SK-N-SH (cell line): ENCODE measurements around the gene TBC1D1. TPM values are rescaled to one million over a fixed set of nuclear protein-coding genes. Genes with fewer than 3 reads are reported as not detected.

Experiments used
- CTCF ChIA-PET: fragments of 300-600, 350-600 bp; formaldehyde crosslinking; extraction: SDS; loops from one replicate; lab custom pipeline; 2021; lab: Yijun Ruan, JAX
- POLR2A ChIA-PET: fragments of 350-600 bp; sonication (Branson Sonifier 250); formaldehyde crosslinking; extraction: SDS; loops from one replicate; lab custom pipeline; 2020; ENCODE audit warnings: antibody characterized with exemption, inconsistent platforms; lab: Yijun Ruan, JAX
- DNase-seq: peaks from one replicate; pipeline ENCODE4 v3.0.0; 2012
- H2AFZ ChIP-seq: fragments of 200-600 bp; sonication (generic); 2 replicates; pipeline ENCODE4 v1.8.1; 2016; ENCODE audit warnings: antibody characterized with exemption, mild to moderate bottlenecking, low read depth
- H3F3A ChIP-seq: fragments of 200-600 bp; sonication (generic); replicated peaks from 2 replicates; pipeline ENCODE3; 2016; ENCODE audit warnings: antibody characterized with exemption, mild to moderate bottlenecking; ENCODE audit not compliant: insufficient read depth
- H3K27ac ChIP-seq, 2 experiments: fragments of 200-500 bp in 1 of 2; fragments of 200-600 bp in 1 of 2; sonication (Bioruptor generic) in 1 of 2; sonication (generic), shearing (Covaris generic) in 1 of 2; 2 replicates each; pipeline versions ENCODE4 v1.5.1 to v1.6.1; 2014 to 2016; ENCODE audit warnings: low read depth in 2 of 2, inconsistent platforms in 1 of 2, low read length in 1 of 2, mild to moderate bottlenecking in 1 of 2, mixed read lengths in 1 of 2
- H3K27me3 ChIP-seq: fragments of 200-600 bp; sonication (generic), shearing (Covaris generic); 2 replicates; pipeline ENCODE4 v1.6.1; 2016; ENCODE audit warnings: mixed run types; ENCODE audit not compliant: insufficient read depth
- H3K36me3 ChIP-seq, 2 experiments: fragments of 200-500 bp in 1 of 2; fragments of 200-600 bp in 1 of 2; sonication (Bioruptor generic) in 1 of 2; sonication (generic) in 1 of 2; replicated peaks in 1 of 2; 2 replicates each; pipeline versions ENCODE3 to v1.5.1; 2014 to 2016; ENCODE audit warnings: low read length in 1 of 2, mild to moderate bottlenecking in 1 of 2; ENCODE audit not compliant: insufficient read depth in 2 of 2, control insufficient read depth in 1 of 2
- H3K4me1 ChIP-seq, 2 experiments: fragments of 200-500 bp in 1 of 2; fragments of 200-600 bp in 1 of 2; sonication (Bioruptor generic) in 1 of 2; sonication (generic), shearing (Covaris generic) in 1 of 2; 2 replicates each; pipeline versions ENCODE4 v1.5.1 to v1.6.1; 2014 to 2016; ENCODE audit warnings: low read depth in 1 of 2, low read length in 1 of 2, mixed run types in 1 of 2; ENCODE audit not compliant: insufficient read depth in 2 of 2, control insufficient read depth in 1 of 2
- H3K4me2 ChIP-seq: fragments of 200-600 bp; sonication (generic), shearing (Covaris generic); 2 replicates; pipeline ENCODE4 v1.6.1; 2017; ENCODE audit warnings: mixed run types
- H3K4me3 ChIP-seq, 2 experiments: fragments of 200-500 bp in 1 of 2; fragments of 200-600 bp in 1 of 2; sonication (Bioruptor generic) in 1 of 2; sonication (generic), shearing (Covaris generic) in 1 of 2; 2 replicates each; pipeline versions ENCODE4 v1.5.1 to v1.8.1; 2014 to 2016; ENCODE audit warnings: low read depth in 2 of 2, inconsistent platforms in 1 of 2, low read length in 1 of 2, mild to moderate bottlenecking in 1 of 2, mixed read lengths in 1 of 2, moderate library complexity in 1 of 2
- H3K79me2 ChIP-seq: fragments of 200-600 bp; sonication (generic); 2 replicates; pipeline ENCODE4 v1.8.1; 2017; ENCODE audit warnings: mild to moderate bottlenecking; ENCODE audit not compliant: insufficient read depth
- H3K9ac ChIP-seq: fragments of 200-600 bp; sonication (generic); 2 replicates; pipeline ENCODE4 v1.6.1; 2017; ENCODE audit warnings: mixed run types
- H3K9me2 ChIP-seq: fragments of 200-600 bp; sonication (generic); 2 replicates; pipeline ENCODE4 v1.6.1; 2017; ENCODE audit warnings: mixed run types
- H3K9me3 ChIP-seq: fragments of 200-600 bp; sonication (generic); 2 replicates; pipeline ENCODE4 v1.6.1; 2017; ENCODE audit warnings: mixed run types, mild to moderate bottlenecking, moderate library complexity
- H4K20me1 ChIP-seq: fragments of 200-600 bp; sonication (generic); 2 replicates; pipeline ENCODE4 v1.6.1; 2017; ENCODE audit warnings: mild to moderate bottlenecking, mixed run types; ENCODE audit not compliant: insufficient read depth
- EP300 ChIP-seq, 2 experiments: IDR thresholded peaks; 2 replicates each; pipeline versions ENCODE4 v1.4.0 to v1.6.1; 2012; ENCODE audit warnings: borderline replicate concordance in 1 of 2, low read depth in 1 of 2, low read length in 1 of 2
- EZH2phosphoT487 ChIP-seq: fragments of 200-600 bp; sonication (generic); IDR thresholded peaks from 2 replicates; pipeline ENCODE4 v1.6.1; 2017; ENCODE audit warnings: low read depth, mixed run types, mild to moderate bottlenecking, antibody characterized with exemption, moderate library complexity, borderline replicate concordance
- GABPA ChIP-seq: IDR thresholded peaks from 2 replicates; pipeline ENCODE4 v1.4.0; 2012; ENCODE audit warnings: low read depth, mild to moderate bottlenecking
- NFIC ChIP-seq: IDR thresholded peaks from 2 replicates; pipeline ENCODE4 v1.4.0; 2012; ENCODE audit warnings: borderline replicate concordance
- RCOR1 ChIP-seq: fragments of 150-350 bp; IDR thresholded peaks from 2 replicates; pipeline ENCODE4 v1.6.1; 2017; ENCODE audit warnings: antibody characterized with exemption, low read length
- RFX5 ChIP-seq: IDR thresholded peaks from 2 replicates; pipeline ENCODE4 v1.6.1; 2012; ENCODE audit warnings: mild to moderate bottlenecking, improper control_type of control experiment, low read length
- RXRA ChIP-seq: IDR thresholded peaks from 2 replicates; pipeline ENCODE4 v1.4.0; 2012; ENCODE audit warnings: low read depth, mild to moderate bottlenecking, borderline replicate concordance
- TAF1 ChIP-seq: IDR thresholded peaks from 2 replicates; pipeline ENCODE4 v1.6.1; 2012; ENCODE audit warnings: low read depth, mild to moderate bottlenecking, low read length, moderate library complexity, borderline replicate concordance
- YY1 ChIP-seq: IDR thresholded peaks from 2 replicates; pipeline ENCODE4 v1.4.0; 2012; ENCODE audit warnings: low read depth, mild to moderate bottlenecking
- WGBS: methylation state at CpG from one replicate; pipeline ENCODE4 v1.1.6; 2017; ENCODE audit warnings: low lambda C conversion rate; 5-methylcytosine and 5-hydroxymethylcytosine counted together
- polyA plus RNA-seq, 3 experiments: library from polyadenylated mRNA; depleted of rRNA; stranded (reverse); fragments of >200 nt; gene quantifications; 2 replicates each; pipeline ENCODE4 v1.2.3, GENCODE V29; 2012
- TF ChIP-seq, protein P1 (sequence below): IDR thresholded peaks from 2 replicates; pipeline ENCODE4 v1.4.0; 2012; ENCODE audit warnings: low read depth
- TF ChIP-seq, protein P2 (sequence below): IDR thresholded peaks from 2 replicates; pipeline ENCODE4 v1.4.0; 2012; ENCODE audit warnings: low read depth, borderline replicate concordance
- TF ChIP-seq, protein P3 (sequence below): fragments of 150-350 bp; IDR thresholded peaks from 2 replicates; pipeline ENCODE4 v1.6.1; 2017; ENCODE audit warnings: antibody characterized with exemption, low read length, low read depth, borderline replicate concordance
- TF ChIP-seq, protein P4 (sequence below): IDR thresholded peaks from 2 replicates; pipeline ENCODE4 v1.6.1; 2012; ENCODE audit warnings: mild to moderate bottlenecking, low read depth, low read length, moderate library complexity

Gene TBC1D1
- polyA plus RNA-seq, 1 of the 3 experiments (the other 2 are of a cell fraction), result 29.8 TPM

DNA sequence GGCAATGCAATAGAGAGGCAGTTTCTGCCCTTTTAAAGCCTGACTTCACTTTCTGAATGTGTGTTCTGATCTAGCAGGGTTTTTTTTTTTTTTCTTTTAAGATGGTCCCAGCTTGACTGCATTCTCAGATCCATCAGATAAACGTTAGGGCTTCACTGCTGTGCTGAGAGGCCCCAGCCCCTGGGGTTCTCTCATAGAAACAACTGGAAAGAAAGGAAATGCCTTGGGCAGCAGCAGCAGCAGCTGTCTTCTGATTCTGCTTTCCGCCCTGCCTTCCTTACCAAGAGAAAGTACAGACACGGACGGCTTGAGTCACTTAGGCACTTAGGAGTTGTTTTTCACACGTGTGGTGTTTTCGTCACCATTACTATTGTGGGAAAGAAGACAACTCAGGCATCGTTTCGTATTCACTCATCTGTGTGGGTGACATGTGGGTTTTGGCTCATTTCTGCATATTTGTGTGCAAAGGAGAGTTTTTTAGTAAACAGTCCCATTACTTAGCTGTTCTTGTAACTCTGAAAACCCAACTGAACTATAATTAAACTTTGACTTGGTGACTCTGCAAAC, 241.3 kb downstream of the TBC1D1 start (continued):
- TF ChIP-seq EZH2phosphoT487, result no peak

DNA sequence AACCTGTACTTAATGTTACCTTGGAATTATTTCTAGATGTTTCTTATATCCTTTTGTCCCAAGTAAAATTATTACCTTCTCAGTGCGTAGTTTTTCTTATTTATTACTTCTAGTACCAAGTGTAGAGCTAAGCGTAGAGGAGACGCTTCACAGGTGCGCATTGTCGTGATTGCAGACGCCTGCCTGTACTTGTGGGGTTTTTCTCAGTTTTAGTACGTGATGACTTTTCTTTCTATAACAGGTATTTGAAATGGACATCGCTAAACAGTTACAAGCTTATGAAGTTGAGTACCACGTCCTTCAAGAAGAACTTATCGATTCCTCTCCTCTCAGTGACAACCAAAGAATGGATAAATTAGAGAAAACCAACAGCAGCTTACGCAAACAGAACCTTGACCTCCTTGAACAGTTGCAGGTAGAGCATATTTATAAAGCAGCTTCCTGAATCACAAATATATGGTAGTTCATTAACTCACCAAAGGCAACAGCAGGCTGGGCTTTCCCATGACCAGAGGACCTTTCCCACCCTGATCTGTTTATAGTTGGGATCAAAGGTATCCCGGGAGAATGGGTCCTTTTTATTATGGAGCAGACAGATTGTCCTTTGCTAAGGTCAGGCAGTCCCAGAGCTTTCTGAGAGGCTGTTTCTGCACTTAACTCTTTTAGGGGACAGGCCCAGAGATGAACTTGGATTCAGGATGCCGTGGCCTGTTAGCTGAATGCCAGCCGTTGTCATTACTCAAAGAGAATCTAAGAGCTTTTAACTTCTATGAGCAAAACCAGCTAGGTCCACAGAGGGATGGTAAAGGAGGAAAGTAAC, 242.2 kb downstream of the TBC1D1 start:
- no peak overlapping the region for H3K9ac ChIP-seq
- no peaks in the 10 kb centered on the region for H3K27me3 ChIP-seq
- no peak overlapping the region; a peak in 1 of 4 replicates for H3K27ac ChIP-seq
- no peak overlapping the region for H3K4me3 ChIP-seq
- no peaks in the 10 kb centered on the region for H4K20me1 ChIP-seq
- POLR2A ChIA-PET, result no interaction called here
- peaks cover 6% of the 10 kb centered on the region for H3F3A ChIP-seq
- CTCF ChIA-PET, result interaction anchor here (1.0 kb wide), 1 partner anchor 10 kb away, joined by 3 read pairs; no protein-coding TSS in a partner anchor
- TF ChIP-seq GABPA (no peak), NFIC (no peak), RXRA (no peak), RCOR1 (no peak), YY1 (no peak), EP300 (IDR thresholded peaks at IDR 0.05; ENCODE audit: borderline replicate concordance in 1 of 2, low read depth in 1 of 2, low read length in 1 of 2) (no peak), TAF1 (no peak), RFX5 (no peak)
- TF ChIP-seq, protein P1, sequence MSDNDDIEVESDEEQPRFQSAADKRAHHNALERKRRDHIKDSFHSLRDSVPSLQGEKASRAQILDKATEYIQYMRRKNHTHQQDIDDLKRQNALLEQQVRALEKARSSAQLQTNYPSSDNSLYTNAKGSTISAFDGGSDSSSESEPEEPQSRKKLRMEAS, result no peak
- TF ChIP-seq, protein P2, sequence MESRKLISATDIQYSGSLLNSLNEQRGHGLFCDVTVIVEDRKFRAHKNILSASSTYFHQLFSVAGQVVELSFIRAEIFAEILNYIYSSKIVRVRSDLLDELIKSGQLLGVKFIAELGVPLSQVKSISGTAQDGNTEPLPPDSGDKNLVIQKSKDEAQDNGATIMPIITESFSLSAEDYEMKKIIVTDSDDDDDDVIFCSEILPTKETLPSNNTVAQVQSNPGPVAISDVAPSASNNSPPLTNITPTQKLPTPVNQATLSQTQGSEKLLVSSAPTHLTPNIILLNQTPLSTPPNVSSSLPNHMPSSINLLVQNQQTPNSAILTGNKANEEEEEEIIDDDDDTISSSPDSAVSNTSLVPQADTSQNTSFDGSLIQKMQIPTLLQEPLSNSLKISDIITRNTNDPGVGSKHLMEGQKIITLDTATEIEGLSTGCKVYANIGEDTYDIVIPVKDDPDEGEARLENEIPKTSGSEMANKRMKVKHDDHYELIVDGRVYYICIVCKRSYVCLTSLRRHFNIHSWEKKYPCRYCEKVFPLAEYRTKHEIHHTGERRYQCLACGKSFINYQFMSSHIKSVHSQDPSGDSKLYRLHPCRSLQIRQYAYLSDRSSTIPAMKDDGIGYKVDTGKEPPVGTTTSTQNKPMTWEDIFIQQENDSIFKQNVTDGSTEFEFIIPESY, result no peak
- TF ChIP-seq, protein P3, sequence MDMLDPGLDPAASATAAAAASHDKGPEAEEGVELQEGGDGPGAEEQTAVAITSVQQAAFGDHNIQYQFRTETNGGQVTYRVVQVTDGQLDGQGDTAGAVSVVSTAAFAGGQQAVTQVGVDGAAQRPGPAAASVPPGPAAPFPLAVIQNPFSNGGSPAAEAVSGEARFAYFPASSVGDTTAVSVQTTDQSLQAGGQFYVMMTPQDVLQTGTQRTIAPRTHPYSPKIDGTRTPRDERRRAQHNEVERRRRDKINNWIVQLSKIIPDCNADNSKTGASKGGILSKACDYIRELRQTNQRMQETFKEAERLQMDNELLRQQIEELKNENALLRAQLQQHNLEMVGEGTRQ, result no peak
- TF ChIP-seq, protein P4, sequence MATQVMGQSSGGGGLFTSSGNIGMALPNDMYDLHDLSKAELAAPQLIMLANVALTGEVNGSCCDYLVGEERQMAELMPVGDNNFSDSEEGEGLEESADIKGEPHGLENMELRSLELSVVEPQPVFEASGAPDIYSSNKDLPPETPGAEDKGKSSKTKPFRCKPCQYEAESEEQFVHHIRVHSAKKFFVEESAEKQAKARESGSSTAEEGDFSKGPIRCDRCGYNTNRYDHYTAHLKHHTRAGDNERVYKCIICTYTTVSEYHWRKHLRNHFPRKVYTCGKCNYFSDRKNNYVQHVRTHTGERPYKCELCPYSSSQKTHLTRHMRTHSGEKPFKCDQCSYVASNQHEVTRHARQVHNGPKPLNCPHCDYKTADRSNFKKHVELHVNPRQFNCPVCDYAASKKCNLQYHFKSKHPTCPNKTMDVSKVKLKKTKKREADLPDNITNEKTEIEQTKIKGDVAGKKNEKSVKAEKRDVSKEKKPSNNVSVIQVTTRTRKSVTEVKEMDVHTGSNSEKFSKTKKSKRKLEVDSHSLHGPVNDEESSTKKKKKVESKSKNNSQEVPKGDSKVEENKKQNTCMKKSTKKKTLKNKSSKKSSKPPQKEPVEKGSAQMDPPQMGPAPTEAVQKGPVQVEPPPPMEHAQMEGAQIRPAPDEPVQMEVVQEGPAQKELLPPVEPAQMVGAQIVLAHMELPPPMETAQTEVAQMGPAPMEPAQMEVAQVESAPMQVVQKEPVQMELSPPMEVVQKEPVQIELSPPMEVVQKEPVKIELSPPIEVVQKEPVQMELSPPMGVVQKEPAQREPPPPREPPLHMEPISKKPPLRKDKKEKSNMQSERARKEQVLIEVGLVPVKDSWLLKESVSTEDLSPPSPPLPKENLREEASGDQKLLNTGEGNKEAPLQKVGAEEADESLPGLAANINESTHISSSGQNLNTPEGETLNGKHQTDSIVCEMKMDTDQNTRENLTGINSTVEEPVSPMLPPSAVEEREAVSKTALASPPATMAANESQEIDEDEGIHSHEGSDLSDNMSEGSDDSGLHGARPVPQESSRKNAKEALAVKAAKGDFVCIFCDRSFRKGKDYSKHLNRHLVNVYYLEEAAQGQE, result no peak
- peaks cover 7 to 11% of the 10 kb centered on the region in 2 experiments for H3K36me3 ChIP-seq
- H3K9me2 ChIP-seq, result no peaks in the 10 kb centered on the region
- WGBS, result 95% methylated on average over 14 of the region's 14 CpGs
- H2AFZ ChIP-seq, result no peak overlapping the region
- H3K9me3 ChIP-seq, result no peaks in the 10 kb centered on the region
- no peaks in the 10 kb centered on the region for H3K79me2 ChIP-seq
- no peak for DNase-seq
- H3K4me1 ChIP-seq, result peaks cover 8 to 11% of the 10 kb centered on the region in 2 experiments; a peak in 2 of 4 replicates
- no peak overlapping the region for H3K4me2 ChIP-seq
